H1 (cell line): ENCODE data around the gene NAV3. TPM values are rescaled to one million over a fixed set of nuclear protein-coding genes. Genes with fewer than 3 reads are reported as not detected.

Source experiments
- CTCF ChIA-PET: fragments of 300-600 bp; sonication (Branson Sonifier 250); formaldehyde crosslinking; loops from one replicate; lab custom pipeline; 2021; ENCODE audit not compliant: partially characterized antibody; lab: Charles Lee
- POLR2A ChIA-PET: fragments of 300-600 bp; sonication (Branson Sonifier 250); formaldehyde crosslinking; loops from one replicate; lab custom pipeline; 2021; ENCODE audit warnings: inconsistent platforms; ENCODE audit not compliant: partially characterized antibody; lab: Charles Lee
- DNase-seq, 2 experiments: peaks; one replicate each; pipeline versions ENCODE4 v3.0.0 to v3.0.0-alpha.2; 2010 to 2022; ENCODE audit warnings: low spot score in 2 of 2, low read depth in 1 of 2, mixed read lengths in 1 of 2
- FAIRE-seq: peaks from 2 replicates; lab custom pipeline; 2011; peaks lifted over from hg19 to GRCh38; lab: Jason Lieb, UNC
- H2AFZ ChIP-seq: 2 replicates; pipeline ENCODE4 v1.8.1; 2012; ENCODE audit warnings: low read length, inconsistent platforms
- H2AK5ac ChIP-seq: 2 replicates; pipeline ENCODE4 v1.6.1; 2013; ENCODE audit warnings: low read depth, low read length
- H2BK120ac ChIP-seq: replicated peaks from 2 replicates; pipeline ENCODE3; 2013; ENCODE audit warnings: low read depth, low read length, inconsistent platforms
- H2BK12ac ChIP-seq: 2 replicates; pipeline ENCODE4 v1.6.1; 2013; ENCODE audit warnings: low read depth, low read length
- H2BK15ac ChIP-seq: 2 replicates; pipeline ENCODE4 v1.6.1; 2013; ENCODE audit warnings: low read length
- H2BK20ac ChIP-seq: 2 replicates; pipeline ENCODE4 v1.6.1; 2013; ENCODE audit warnings: low read length
- H2BK5ac ChIP-seq: 2 replicates; pipeline ENCODE4 v1.6.1; 2013; ENCODE audit warnings: low read depth, low read length
- H3K14ac ChIP-seq: 2 replicates; pipeline ENCODE4 v1.6.1; 2013; ENCODE audit warnings: inconsistent platforms; ENCODE audit not compliant: insufficient read length
- H3K18ac ChIP-seq: 2 replicates; pipeline ENCODE4 v1.6.1; 2013; ENCODE audit warnings: low read length; ENCODE audit errors: extremely low read depth
- H3K23ac ChIP-seq: 2 replicates; pipeline ENCODE4 v1.6.1; 2013; ENCODE audit warnings: inconsistent platforms; ENCODE audit not compliant: insufficient read length
- H3K23me2 ChIP-seq: 2 replicates; pipeline ENCODE4 v1.6.1; 2013; ENCODE audit warnings: low read depth, low read length
- H3K27ac ChIP-seq: 2 replicates; pipeline ENCODE4 v1.6.1; 2011; ENCODE audit warnings: low read depth, low read length, inconsistent platforms
- H3K27me3 ChIP-seq, 4 experiments: replicated peaks in 1 of 4; 1 replicate in 1 of 4; 2 replicates in 3 of 4; pipeline versions ENCODE4 v1.6.1 to v1.8.1; 2011 to 2013; ENCODE audit warnings: low read length in 3 of 4, mild to moderate bottlenecking in 3 of 4, inconsistent platforms in 2 of 4, mixed read lengths in 2 of 4, moderate library complexity in 1 of 4; ENCODE audit not compliant: control insufficient read depth in 3 of 4, insufficient read depth in 3 of 4; ENCODE audit errors: extremely low read depth in 1 of 4
- H3K36me3 ChIP-seq, 4 experiments: 2 replicates each; pipeline versions ENCODE4 v1.6.1 to v1.8.1; 2011 to 2013; ENCODE audit warnings: mild to moderate bottlenecking in 4 of 4, low read length in 3 of 4, moderate library complexity in 2 of 4, control low read depth in 1 of 4, inconsistent platforms in 1 of 4; ENCODE audit not compliant: insufficient read depth in 4 of 4, control insufficient read depth in 2 of 4
- H3K4ac ChIP-seq: replicated peaks from 2 replicates; pipeline ENCODE3; 2013; ENCODE audit warnings: low read length, low read depth, mixed read lengths, inconsistent platforms; ENCODE audit not compliant: insufficient read length
- H3K4me1 ChIP-seq, 4 experiments: replicated peaks in 1 of 4; 1 replicate in 1 of 4; 2 replicates in 3 of 4; pipeline versions ENCODE4 v1.6.1 to v1.8.1; 2011 to 2013; ENCODE audit warnings: low read length in 3 of 4, inconsistent platforms in 2 of 4, mixed read lengths in 1 of 4; ENCODE audit not compliant: insufficient read depth in 4 of 4, control insufficient read depth in 3 of 4
- H3K4me2 ChIP-seq, 2 experiments: 2 replicates each; pipeline versions ENCODE4 v1.6.1 to v1.8.1; 2011 to 2013; ENCODE audit warnings: low read depth in 2 of 2, low read length in 2 of 2, control low read depth in 1 of 2, inconsistent platforms in 1 of 2, mild to moderate bottlenecking in 1 of 2; ENCODE audit not compliant: insufficient read depth in 1 of 2
- H3K4me3 ChIP-seq, 4 experiments: fragments of 200-600, 300-600 bp in 1 of 4; sonication (generic), shearing (Covaris generic), sonication (Bioruptor Twin) in 1 of 4; 2 replicates each; pipeline versions ENCODE4 v1.5.1 to v1.8.1; 2011 to 2016; ENCODE audit warnings: low read length in 4 of 4, low read depth in 3 of 4, control low read depth in 2 of 4, inconsistent platforms in 2 of 4, mild to moderate bottlenecking in 2 of 4, mixed read lengths in 1 of 4, moderate library complexity in 1 of 4; ENCODE audit not compliant: insufficient read depth in 2 of 4; ENCODE audit errors: extremely low read depth in 1 of 4
- H3K56ac ChIP-seq: replicated peaks from 2 replicates; pipeline ENCODE3; 2013; ENCODE audit warnings: low read depth, mild to moderate bottlenecking, mixed read lengths, low read length, inconsistent platforms; ENCODE audit not compliant: insufficient read length
- H3K79me1 ChIP-seq: 2 replicates; pipeline ENCODE4 v1.6.1; 2013; ENCODE audit warnings: low read depth, low read length, control low read depth
- H3K79me2 ChIP-seq, 2 experiments: 2 replicates each; pipeline versions ENCODE4 v1.6.1 to v1.8.1; 2012 to 2013; ENCODE audit warnings: low read length in 2 of 2, mild to moderate bottlenecking in 2 of 2, inconsistent platforms in 1 of 2; ENCODE audit not compliant: insufficient read depth in 2 of 2, control insufficient read depth in 1 of 2
- H3K9ac ChIP-seq, 4 experiments: replicated peaks in 1 of 4; 1 replicate in 1 of 4; 2 replicates in 3 of 4; pipeline versions ENCODE4 v1.6.1 to v1.8.1; 2011 to 2013; ENCODE audit warnings: low read depth in 3 of 4, low read length in 3 of 4, control low read depth in 2 of 4, mild to moderate bottlenecking in 2 of 4, moderate library complexity in 2 of 4, inconsistent platforms in 1 of 4; ENCODE audit errors: extremely low read depth in 1 of 4
- H3K9me3 ChIP-seq, 2 experiments: 2 replicates each; pipeline versions ENCODE4 v1.6.1 to v1.8.1; 2012 to 2013; ENCODE audit warnings: mild to moderate bottlenecking in 2 of 2, moderate library complexity in 2 of 2, control low read depth in 1 of 2, inconsistent platforms in 1 of 2, low read depth in 1 of 2, low read length in 1 of 2, mixed read lengths in 1 of 2; ENCODE audit not compliant: insufficient read depth in 2 of 2
- H4K20me1 ChIP-seq, 2 experiments: replicated peaks in 1 of 2; 2 replicates each; pipeline versions ENCODE3 to v1.8.1; 2011 to 2013; ENCODE audit warnings: inconsistent platforms in 2 of 2, low read length in 2 of 2, mild to moderate bottlenecking in 1 of 2; ENCODE audit not compliant: insufficient read depth in 2 of 2, control insufficient read depth in 1 of 2
- H4K5ac ChIP-seq: 2 replicates; pipeline ENCODE4 v1.6.1; 2013; ENCODE audit warnings: low read length, low read depth, mixed read lengths, inconsistent platforms; ENCODE audit not compliant: insufficient read length
- H4K8ac ChIP-seq: 2 replicates; pipeline ENCODE4 v1.8.0; 2013; ENCODE audit warnings: mild to moderate bottlenecking, moderate library complexity, low read length, inconsistent platforms; ENCODE audit not compliant: insufficient read depth; ENCODE audit errors: extremely low read depth
- H4K91ac ChIP-seq: replicated peaks from 2 replicates; pipeline ENCODE3; 2013; ENCODE audit warnings: low read length, mixed read lengths, inconsistent platforms; ENCODE audit not compliant: insufficient read length
- CBX8 ChIP-seq: fragments of 300-800, 300-1000 bp; sonication (generic); IDR thresholded peaks from 2 replicates; pipeline ENCODE4 v1.7.1; 2016; ENCODE audit warnings: low read depth, low read length, borderline replicate concordance
- KDM1A ChIP-seq: fragments of 200-600, 300-600 bp; sonication (generic); IDR thresholded peaks from 2 replicates; pipeline ENCODE4 v1.7.1; 2016; ENCODE audit warnings: mild to moderate bottlenecking, low read length, borderline replicate concordance
- POLR2A ChIP-seq, 2 experiments: IDR thresholded peaks; 1 replicate in 1 of 2; 2 replicates in 1 of 2; pipeline ENCODE4 v1.6.1; 2011; ENCODE audit warnings: low read depth in 2 of 2, low read length in 2 of 2, mild to moderate bottlenecking in 2 of 2; ENCODE audit errors: control extremely low read depth in 1 of 2
- SAP30 ChIP-seq: fragments of 300-600 bp; sonication (generic); IDR thresholded peaks from 2 replicates; pipeline ENCODE4 v1.7.1; 2012; ENCODE audit warnings: low read length, moderate library complexity, mild to moderate bottlenecking, inconsistent platforms; ENCODE audit not compliant: insufficient read depth, insufficient replicate concordance
- SIX5 ChIP-seq: IDR thresholded peaks from 2 replicates; pipeline ENCODE4 v1.6.1; 2011; ENCODE audit warnings: mild to moderate bottlenecking, low read depth, low read length
- WGBS, 2 experiments: shearing (Covaris generic) in 1 of 2; methylation state at CpG; one replicate each; pipeline versions ENCODE4 v1.1.6 to v1.1.7; 2013 to 2015; ENCODE audit warnings: low lambda C conversion rate in 2 of 2, mixed read lengths in 2 of 2, inconsistent platforms in 1 of 2, low coverage in 1 of 2, missing lambda C conversion rate in 1 of 2; ENCODE audit not compliant: insufficient replicate concordance in 2 of 2, insufficient coverage in 1 of 2, insufficient read length in 1 of 2; ENCODE audit errors: extremely low coverage in 1 of 2, missing lambda C conversion rate in 1 of 2; 5-methylcytosine and 5-hydroxymethylcytosine counted together
- polyA plus RNA-seq, 7 experiments: library from polyadenylated mRNA; depleted of rRNA in 3 of 7; stranded (reverse) in 5 of 7; unstranded in 2 of 7; fragments of >200 nt in 5 of 7; fragments of 200-250 nt in 2 of 7; gene quantifications; 1 replicate in 5 of 7; 2 replicates in 1 of 7; 4 replicates in 1 of 7; pipeline versions ENCODE4 v1.2.1 to v1.2.3, GENCODE V29; 2011 to 2013; ENCODE audit warnings: missing spikeins in 2 of 7, mixed read lengths in 2 of 7
- total RNA-seq: library from RNA; stranded (reverse); fragmentation: NEBNext Ultra II Directional; extraction: Animal tissue kit (Norgen Biotek cat#: 25700); gene quantifications from 2 replicates; pipeline ENCODE4 v1.2.1, GENCODE V29; 2021
- TF ChIP-seq, protein P1 (sequence below), 3 experiments: IDR thresholded peaks; 1 replicate in 2 of 3; 2 replicates in 1 of 3; pipeline versions ENCODE4 v1.5.1 to v1.6.1; 2011; ENCODE audit warnings: low read length in 3 of 3, mild to moderate bottlenecking in 3 of 3, inconsistent platforms in 2 of 3, low read depth in 1 of 3, moderate library complexity in 1 of 3; ENCODE audit not compliant: insufficient read depth in 1 of 3; ENCODE audit errors: control extremely low read depth in 1 of 3
- TF ChIP-seq, protein P2 (sequence below): IDR thresholded peaks from 2 replicates; pipeline ENCODE4 v1.6.1; 2011; ENCODE audit warnings: low read length, improper control_type of control experiment

Gene NAV3
- total and polyA plus RNA-seq, 2 of the 8 experiments (the other 6 are each of a cell fraction or from before 2014, with no cell fraction given), result 0.47 to 5.0 TPM

DNA sequence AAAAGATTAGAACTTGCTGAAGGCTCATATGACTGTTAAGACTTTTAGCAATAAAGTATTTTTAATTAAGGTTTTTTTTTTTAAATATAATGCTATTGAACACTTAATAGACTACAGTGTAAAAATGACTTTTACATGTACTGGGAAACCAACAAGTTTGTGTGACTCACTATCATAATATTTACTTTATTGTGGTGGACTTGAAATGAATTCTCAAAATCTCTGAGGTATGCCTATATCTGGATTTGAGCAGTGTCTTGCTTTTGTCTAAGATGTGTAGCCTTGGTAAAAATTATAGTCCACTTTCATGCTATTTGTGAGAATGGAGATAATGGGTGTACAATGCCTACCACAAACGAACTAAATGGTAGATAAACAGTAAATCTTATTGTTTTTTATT is 33.9 kb upstream of the NAV3 start:
- H4K8ac ChIP-seq, result no peak overlapping the region
- H2AFZ ChIP-seq, result no peak overlapping the region
- H3K4me3 ChIP-seq, result no peak overlapping the region
- H4K5ac ChIP-seq, result no peak overlapping the region
- no peak overlapping the region for H2BK120ac ChIP-seq
- H3K23me2 ChIP-seq, result no peaks in the 10 kb centered on the region
- H3K27me3 ChIP-seq, result no peaks in the 10 kb centered on the region
- H2BK12ac ChIP-seq, result no peak overlapping the region
- WGBS, 2 experiments, result 100% methylated on average over 1 of the region's 1 CpG; no CpG with 5 or more reads in 1 of the 2 experiments
- H3K4me2 ChIP-seq, result no peak overlapping the region
- H2BK5ac ChIP-seq, result no peak overlapping the region
- H3K36me3 ChIP-seq, result no peaks in the 10 kb centered on the region
- no peaks in the 10 kb centered on the region for H3K9me3 ChIP-seq
- H2AK5ac ChIP-seq, result no peak overlapping the region
- CTCF ChIA-PET, result no interaction called here
- H3K18ac ChIP-seq, result no peak overlapping the region
- H2BK15ac ChIP-seq, result no peak overlapping the region
- DNase-seq, result no peak
- H3K23ac ChIP-seq, result no peak overlapping the region
- no peak overlapping the region for H3K9ac ChIP-seq
- no peak overlapping the region for H3K4ac ChIP-seq
- H3K79me1 ChIP-seq, result no peaks in the 10 kb centered on the region
- no peaks in the 10 kb centered on the region for H3K4me1 ChIP-seq
- no peak overlapping the region for H3K27ac ChIP-seq
- H3K14ac ChIP-seq, result no peak overlapping the region
- POLR2A ChIA-PET, result no interaction called here
- no peaks in the 10 kb centered on the region for H4K20me1 ChIP-seq
- H2BK20ac ChIP-seq, result no peak overlapping the region
- H3K56ac ChIP-seq, result no peak overlapping the region
- no peaks in the 10 kb centered on the region for H3K79me2 ChIP-seq
- TF ChIP-seq, protein P1, sequence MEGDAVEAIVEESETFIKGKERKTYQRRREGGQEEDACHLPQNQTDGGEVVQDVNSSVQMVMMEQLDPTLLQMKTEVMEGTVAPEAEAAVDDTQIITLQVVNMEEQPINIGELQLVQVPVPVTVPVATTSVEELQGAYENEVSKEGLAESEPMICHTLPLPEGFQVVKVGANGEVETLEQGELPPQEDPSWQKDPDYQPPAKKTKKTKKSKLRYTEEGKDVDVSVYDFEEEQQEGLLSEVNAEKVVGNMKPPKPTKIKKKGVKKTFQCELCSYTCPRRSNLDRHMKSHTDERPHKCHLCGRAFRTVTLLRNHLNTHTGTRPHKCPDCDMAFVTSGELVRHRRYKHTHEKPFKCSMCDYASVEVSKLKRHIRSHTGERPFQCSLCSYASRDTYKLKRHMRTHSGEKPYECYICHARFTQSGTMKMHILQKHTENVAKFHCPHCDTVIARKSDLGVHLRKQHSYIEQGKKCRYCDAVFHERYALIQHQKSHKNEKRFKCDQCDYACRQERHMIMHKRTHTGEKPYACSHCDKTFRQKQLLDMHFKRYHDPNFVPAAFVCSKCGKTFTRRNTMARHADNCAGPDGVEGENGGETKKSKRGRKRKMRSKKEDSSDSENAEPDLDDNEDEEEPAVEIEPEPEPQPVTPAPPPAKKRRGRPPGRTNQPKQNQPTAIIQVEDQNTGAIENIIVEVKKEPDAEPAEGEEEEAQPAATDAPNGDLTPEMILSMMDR (IDR thresholded peaks at IDR 0.05; ENCODE audit: control extremely low read depth in 1 of 3, insufficient read depth in 1 of 3, low read depth in 1 of 3, low read length in 3 of 3), result no peak
- TF ChIP-seq KDM1A (no peak), POLR2A (IDR thresholded peaks at IDR 0.05; ENCODE audit: control extremely low read depth in 1 of 2, low read depth in 2 of 2, low read length in 2 of 2) (no peak), SAP30 (no peak), SIX5 (no peak), CBX8 (no peak)
- TF ChIP-seq, protein P2, sequence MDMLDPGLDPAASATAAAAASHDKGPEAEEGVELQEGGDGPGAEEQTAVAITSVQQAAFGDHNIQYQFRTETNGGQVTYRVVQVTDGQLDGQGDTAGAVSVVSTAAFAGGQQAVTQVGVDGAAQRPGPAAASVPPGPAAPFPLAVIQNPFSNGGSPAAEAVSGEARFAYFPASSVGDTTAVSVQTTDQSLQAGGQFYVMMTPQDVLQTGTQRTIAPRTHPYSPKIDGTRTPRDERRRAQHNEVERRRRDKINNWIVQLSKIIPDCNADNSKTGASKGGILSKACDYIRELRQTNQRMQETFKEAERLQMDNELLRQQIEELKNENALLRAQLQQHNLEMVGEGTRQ, result no peak
- TF ChIP-seq, all 59 proteins: peak for 0
- no peak overlapping the region for H4K91ac ChIP-seq
- FAIRE-seq, result no peak
